H1 (cell line): ENCODE data around the gene MAJIN. TPM values are rescaled to one million over a fixed set of nuclear protein-coding genes. Genes with fewer than 3 reads are reported as not detected.

Source experiments
- CHD7 ChIP-seq: fragments of 300-600 bp; sonication (generic); IDR thresholded peaks from 2 replicates; pipeline ENCODE4 v1.7.1; 2012; ENCODE audit warnings: low read length, moderate library complexity, mild to moderate bottlenecking, inconsistent platforms; ENCODE audit not compliant: insufficient replicate concordance
- polyA plus RNA-seq, 7 experiments: library from polyadenylated mRNA; depleted of rRNA in 3 of 7; stranded (reverse) in 5 of 7; unstranded in 2 of 7; fragments of >200 nt in 5 of 7; fragments of 200-250 nt in 2 of 7; gene quantifications; 1 replicate in 5 of 7; 2 replicates in 1 of 7; 4 replicates in 1 of 7; pipeline versions ENCODE4 v1.2.1 to v1.2.3, GENCODE V29; 2011 to 2013; ENCODE audit warnings: missing spikeins in 2 of 7, mixed read lengths in 2 of 7
- total RNA-seq: library from RNA; stranded (reverse); fragmentation: NEBNext Ultra II Directional; extraction: Animal tissue kit (Norgen Biotek cat#: 25700); gene quantifications from 2 replicates; pipeline ENCODE4 v1.2.1, GENCODE V29; 2021

Gene MAJIN
- total and polyA plus RNA-seq, 2 of the 8 experiments (the other 6 are each of a cell fraction or from before 2014, with no cell fraction given) = not detected

GRCh38 chr11:64919627-64920026, 52.3 kb downstream of the MAJIN start (continued):
- TF ChIP-seq CHD7 = no peak
